Brain microvascular endothelial cell (primary cell): Measurements from ENCODE around the gene MAK.
"Not testable (repeated sequence)": the region's sequence is repeated elsewhere in the genome, so short reads cannot be mapped to it uniquely, and the experiment has no call there.

Source experiments
- DNase-seq: peaks from one replicate; pipeline ENCODE4 v3.0.0-alpha.2; 2020
- H3K27ac ChIP-seq: fragments of 250-450 bp; sonication (Bioruptor Pico); 2 replicates; pipeline ENCODE4 v1.5.1; 2020; ENCODE audit warnings: mild to moderate bottlenecking, moderate library complexity
- H3K27me3 ChIP-seq: fragments of 250-450 bp; sonication (Bioruptor Pico); replicated peaks from 2 replicates; pipeline ENCODE4 v1.5.1; 2020; ENCODE audit warnings: mild to moderate bottlenecking
- H3K36me3 ChIP-seq: fragments of 250-450 bp; sonication (Bioruptor Pico); replicated peaks from 2 replicates; pipeline ENCODE4 v1.5.1; 2020; ENCODE audit warnings: mild to moderate bottlenecking
- H3K4me3 ChIP-seq: 2 replicates; pipeline ENCODE4 v1.5.1; 2011; ENCODE audit warnings: low read depth, mild to moderate bottlenecking, control low read depth, low read length, moderate library complexity
- in situ Hi-C: cut with HindIII; loops from 2 replicates; pipeline ENCODE4 v1.10.0; 2017; ENCODE audit warnings: low sequenced_read_pairs, low pct_ligation_motif_present
- TF ChIP-seq, protein P1 (sequence below): IDR thresholded peaks from 2 replicates; pipeline ENCODE4 v1.5.1; 2011; ENCODE audit warnings: low read depth, mild to moderate bottlenecking, moderate library complexity, low read length, control low read depth, inconsistent platforms; ENCODE audit errors: missing control alignments

The MAK gene

DNA sequence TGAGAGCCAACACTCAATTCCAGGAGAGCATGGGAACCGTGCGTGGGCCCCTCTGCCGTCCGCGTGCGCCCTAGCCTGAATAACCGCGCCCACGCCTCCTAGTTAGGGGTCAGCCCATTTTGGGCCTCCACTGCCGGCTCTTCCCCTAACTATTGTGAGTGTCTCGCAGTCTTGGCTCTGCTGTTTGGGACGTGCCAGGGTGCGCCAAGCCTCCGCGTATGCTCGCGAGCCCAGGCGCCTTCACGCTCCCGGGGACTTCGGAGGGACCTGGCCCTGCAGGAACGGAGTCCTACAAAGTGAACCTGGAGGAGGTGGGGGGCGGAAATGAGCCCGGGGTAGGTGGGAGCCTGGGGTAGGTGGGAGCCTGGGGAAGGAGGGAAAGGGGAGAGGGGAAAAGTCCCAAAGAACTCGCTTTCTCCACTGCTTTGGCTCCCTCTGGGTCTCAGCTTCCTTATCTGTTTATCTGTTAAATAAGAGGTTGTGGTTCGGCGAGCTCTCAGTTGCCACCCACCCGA lies 44.4 kb upstream of the MAK start:
- in situ Hi-C loops, result no loop called here
- TF ChIP-seq, protein P1, sequence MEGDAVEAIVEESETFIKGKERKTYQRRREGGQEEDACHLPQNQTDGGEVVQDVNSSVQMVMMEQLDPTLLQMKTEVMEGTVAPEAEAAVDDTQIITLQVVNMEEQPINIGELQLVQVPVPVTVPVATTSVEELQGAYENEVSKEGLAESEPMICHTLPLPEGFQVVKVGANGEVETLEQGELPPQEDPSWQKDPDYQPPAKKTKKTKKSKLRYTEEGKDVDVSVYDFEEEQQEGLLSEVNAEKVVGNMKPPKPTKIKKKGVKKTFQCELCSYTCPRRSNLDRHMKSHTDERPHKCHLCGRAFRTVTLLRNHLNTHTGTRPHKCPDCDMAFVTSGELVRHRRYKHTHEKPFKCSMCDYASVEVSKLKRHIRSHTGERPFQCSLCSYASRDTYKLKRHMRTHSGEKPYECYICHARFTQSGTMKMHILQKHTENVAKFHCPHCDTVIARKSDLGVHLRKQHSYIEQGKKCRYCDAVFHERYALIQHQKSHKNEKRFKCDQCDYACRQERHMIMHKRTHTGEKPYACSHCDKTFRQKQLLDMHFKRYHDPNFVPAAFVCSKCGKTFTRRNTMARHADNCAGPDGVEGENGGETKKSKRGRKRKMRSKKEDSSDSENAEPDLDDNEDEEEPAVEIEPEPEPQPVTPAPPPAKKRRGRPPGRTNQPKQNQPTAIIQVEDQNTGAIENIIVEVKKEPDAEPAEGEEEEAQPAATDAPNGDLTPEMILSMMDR, result no peak
- H3K4me3 ChIP-seq, result no peak overlapping the region
- no peak overlapping the region for H3K27ac ChIP-seq
- peaks cover 60% of the 10 kb centered on the region for H3K27me3 ChIP-seq
- no peak for DNase-seq
- H3K36me3 ChIP-seq, result no peaks in the 10 kb centered on the region

DNA sequence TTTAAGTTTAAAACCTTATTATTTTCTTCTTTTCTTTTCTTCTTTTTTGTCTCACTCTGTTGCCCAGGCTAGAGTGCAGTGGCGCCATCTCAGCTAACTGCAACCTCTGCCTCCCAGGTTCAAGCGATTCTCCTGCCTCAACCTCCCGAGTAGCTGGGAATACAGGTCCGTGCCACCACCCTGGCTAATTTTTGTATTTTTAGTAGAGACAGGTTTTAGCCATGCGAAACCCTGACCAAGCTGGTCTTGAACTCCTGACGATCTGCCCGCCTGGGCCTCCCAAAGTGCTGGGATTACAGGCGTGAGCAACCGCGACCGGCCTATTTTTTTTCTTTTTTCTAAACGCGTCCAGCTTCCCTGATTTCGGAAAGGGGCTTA lies 43.9 kb upstream of the MAK start:
- DNase-seq, in situ Hi-C loops: not testable (repeated sequence)
- H3K27me3 ChIP-seq, result peaks cover 58% of the 10 kb centered on the region

DNA sequence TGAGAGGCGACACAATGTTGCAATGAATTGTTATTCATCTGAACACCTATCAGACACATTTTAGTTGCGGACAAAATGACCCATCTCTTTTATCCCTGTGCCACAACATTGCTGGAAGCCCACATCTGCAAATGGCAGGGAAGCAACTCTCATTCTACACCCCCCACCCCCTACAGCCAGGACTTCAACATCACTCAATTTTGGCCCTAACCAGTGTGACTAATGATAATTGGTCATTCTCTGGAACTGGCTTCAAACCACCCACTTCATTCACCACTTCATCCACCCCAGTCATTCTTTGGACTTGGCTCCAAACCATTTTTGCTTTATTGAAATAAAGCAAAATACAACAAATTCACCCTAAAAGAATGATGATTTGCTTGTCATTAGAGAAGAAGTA lies 42.0 kb upstream of the MAK start:
- Histone ChIP-seq H3K36me3 (no peaks in the 10 kb centered on the region), H3K4me3 (no peak overlapping the region), H3K27me3 (peaks cover 50% of the 10 kb centered on the region), H3K27ac (no peak overlapping the region)
- in situ Hi-C loops, result no loop called here
- no peak for DNase-seq
- TF ChIP-seq, protein P1, result no peak

More for the DNA sequence above, 43.9 kb upstream of the MAK start:
- not testable (repeated sequence) for H3K4me3 ChIP-seq, H3K27ac ChIP-seq, H3K36me3 ChIP-seq

DNA sequence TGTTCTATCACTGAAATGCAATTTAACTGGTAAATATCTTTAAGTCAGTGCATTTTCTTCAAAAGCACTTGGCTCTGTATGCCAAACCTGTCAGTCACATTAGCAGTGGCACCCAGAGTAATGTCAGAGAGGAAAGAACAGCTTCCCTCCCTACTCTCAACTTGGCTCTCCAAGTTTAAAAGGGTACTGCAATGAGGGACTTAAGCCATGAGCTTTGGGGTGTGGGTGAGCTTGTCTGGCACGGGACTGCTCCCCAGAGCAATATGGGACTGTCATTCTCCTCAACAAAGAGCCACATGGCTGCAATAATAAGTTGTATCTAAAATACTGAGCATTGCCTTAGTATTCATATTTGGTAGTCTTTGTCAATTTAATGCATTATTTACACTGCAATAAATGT lies 39.5 kb upstream of the MAK start:
- Histone ChIP-seq H3K36me3 (no peaks in the 10 kb centered on the region), H3K27me3 (peaks cover 33% of the 10 kb centered on the region), H3K27ac (no peak overlapping the region), H3K4me3 (no peak overlapping the region)
- DNase-seq, result no peak
- TF ChIP-seq, protein P1, result no peak
- in situ Hi-C loops, result no loop called here

DNA sequence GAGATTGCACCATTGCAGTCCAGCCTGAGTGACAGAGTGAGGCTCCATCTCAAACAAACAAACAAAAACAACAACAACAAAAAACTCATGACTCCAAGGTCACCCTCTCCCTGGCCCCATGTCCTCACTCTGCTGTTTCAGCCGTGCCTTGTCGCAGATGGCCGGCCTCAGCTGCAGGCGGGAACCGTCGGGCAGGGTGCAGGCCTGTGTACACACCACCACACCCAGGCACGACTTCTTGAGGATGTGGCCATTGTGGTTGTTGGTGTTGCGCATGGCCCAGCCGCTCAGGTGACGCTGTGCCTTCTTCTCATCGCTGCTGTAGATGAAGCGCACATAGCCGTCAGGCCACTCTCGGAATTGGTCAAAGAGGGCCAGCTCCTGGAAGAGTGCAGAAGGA lies 38.7 kb upstream of the MAK start:
- Histone ChIP-seq H3K27me3 (peaks cover 25% of the 10 kb centered on the region), H3K36me3 (no peaks in the 10 kb centered on the region), H3K4me3 (no peak overlapping the region), H3K27ac (no peak overlapping the region)
- in situ Hi-C loops, result no loop called here
- DNase-seq, result no peak
- TF ChIP-seq, protein P1, result no peak

DNA sequence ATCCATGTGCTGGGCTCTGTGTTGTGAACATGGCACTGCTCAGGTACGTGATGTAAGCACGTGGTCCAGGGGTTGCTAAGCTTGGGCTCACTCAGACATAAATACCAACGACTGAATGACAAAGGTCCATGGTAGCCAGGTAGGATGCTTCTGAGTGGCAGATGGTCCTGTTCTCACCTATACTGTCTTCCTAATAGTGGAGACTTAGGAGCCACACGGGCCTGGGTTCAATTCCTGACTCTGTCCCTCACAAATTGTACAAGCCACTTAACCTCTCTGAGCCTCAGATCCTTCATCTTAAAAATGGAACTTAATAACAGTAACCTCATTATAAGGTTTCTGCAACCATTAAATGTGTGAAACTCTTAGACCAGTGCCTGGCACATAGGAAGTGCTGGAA lies 36.7 kb upstream of the MAK start:
- H3K36me3 ChIP-seq, result no peaks in the 10 kb centered on the region
- DNase-seq, result no peak
- in situ Hi-C loops, result no loop called here
- H3K27me3 ChIP-seq, result peaks cover 5% of the 10 kb centered on the region
- TF ChIP-seq, protein P1, result no peak
- no peak overlapping the region for H3K4me3 ChIP-seq
- H3K27ac ChIP-seq, result no peak overlapping the region
